A673 (cell line): Measurements from ENCODE around the gene LENG1. TPM values are rescaled to one million over a fixed set of nuclear protein-coding genes. Genes with fewer than 3 reads are reported as not detected.

Experiments
- BruUV-seq: library from RNA; stranded (reverse); fragments of 400-500 nt; replicated peaks from 2 replicates; lab custom pipeline; 2021; lab: Mats Ljungman, UMichigan
- CTCF ChIA-PET: fragments of 300-600 bp; sonication (Branson Sonifier 250); formaldehyde crosslinking; loops from one replicate; lab custom pipeline; 2022; ENCODE audit warnings: antibody characterized with exemption; lab: Charles Lee
- POLR2A ChIA-PET: fragments of 300-600 bp; sonication (Branson Sonifier 250); formaldehyde crosslinking; loops from one replicate; lab custom pipeline; 2022; ENCODE audit warnings: antibody characterized with exemption; ENCODE audit not compliant: low non-redundant PET; lab: Charles Lee
- DNase-seq: peaks from one replicate; pipeline ENCODE4 v3.0.0-alpha.2; 2015; ENCODE audit warnings: low spot score
- H3K27ac ChIP-seq: fragments of 200-600 bp; sonication (generic); 2 replicates; pipeline ENCODE4 v1.5.1; 2016; ENCODE audit warnings: mixed run types, low read depth, mild to moderate bottlenecking, mixed read lengths, antibody characterized with exemption, low read length; ENCODE audit not compliant: poor library complexity, severe bottlenecking
- H3K27me3 ChIP-seq: fragments of 200-600 bp; sonication (generic); replicated peaks from 2 replicates; pipeline ENCODE4 v1.6.1; 2017; ENCODE audit warnings: mixed run types, low read depth, mild to moderate bottlenecking, mixed read lengths, antibody characterized with exemption, low read length; ENCODE audit not compliant: insufficient read depth, poor library complexity
- H3K36me3 ChIP-seq: fragments of 200-600 bp; sonication (generic); 2 replicates; pipeline ENCODE4 v1.6.1; 2016; ENCODE audit warnings: mixed run types, mild to moderate bottlenecking, mixed read lengths, antibody characterized with exemption, low read length; ENCODE audit not compliant: insufficient read depth, poor library complexity, severe bottlenecking
- H3K4me1 ChIP-seq: fragments of 200-600 bp; sonication (generic); 2 replicates; pipeline ENCODE4 v1.6.1; 2017; ENCODE audit warnings: mixed run types, mild to moderate bottlenecking, mixed read lengths, antibody characterized with exemption, low read length; ENCODE audit not compliant: insufficient read depth, poor library complexity, severe bottlenecking
- H3K4me3 ChIP-seq: fragments of 200-600 bp; sonication (generic); 2 replicates; pipeline ENCODE4 v1.5.1; 2016; ENCODE audit warnings: low read depth, mixed run types, mild to moderate bottlenecking, mixed read lengths, low read length; ENCODE audit not compliant: poor library complexity, severe bottlenecking
- H3K9me3 ChIP-seq: fragments of 200-600 bp; sonication (generic); 2 replicates; pipeline ENCODE4 v1.6.1; 2016; ENCODE audit warnings: mixed run types, low read depth, mild to moderate bottlenecking, mixed read lengths, antibody characterized with exemption, low read length; ENCODE audit not compliant: poor library complexity, severe bottlenecking
- CTCF ChIP-seq: fragments of 300-800, 200-600 bp; sonication (generic); conservative IDR thresholded peaks from 2 replicates; pipeline ENCODE4 v1.5.1; 2017; ENCODE audit warnings: low read depth, mild to moderate bottlenecking, antibody characterized with exemption, low read length, moderate library complexity, mixed read lengths
- EZH2 ChIP-seq: fragments of 200-600 bp; sonication (generic); IDR thresholded peaks from 2 replicates; pipeline ENCODE4 v1.6.1; 2017; ENCODE audit warnings: borderline replicate concordance, low read depth, mild to moderate bottlenecking, mixed read lengths, antibody characterized with exemption, low read length; ENCODE audit not compliant: poor library complexity, severe bottlenecking
- intact Hi-C: fragments of 100-400 bp; cut with micrococcal nuclease; formaldehyde crosslinking; loops from one replicate; pipeline ENCODE4 v1.10.0; 2022; ENCODE audit not compliant: unreplicated experiment
- total RNA-seq: library from RNA; stranded (reverse); gene quantifications from 2 replicates; pipeline ENCODE4 v1.2.3, GENCODE V29; 2021

The LENG1 gene
- total RNA-seq, 1 experiment from 2014 or later: 9.7 TPM

- H3K36me3 ChIP-seq: peaks cover 74% of the 10 kb centered on the region
- ChIA-PET CTCF (no interaction called here), POLR2A (interaction anchor here (1.6 kb wide), 1 partner anchor 17 kb away, joined by 6 read pairs; the partner anchor contains the start of gene MBOAT7)
- no peak for DNase-seq
- TF ChIP-seq EZH2: no peak
- TF ChIP-seq CTCF: no peak
- BruUV-seq: no TSS peak
- no peaks in the 10 kb centered on the region for H3K27me3 ChIP-seq
- H3K4me1 ChIP-seq: peaks cover 57% of the 10 kb centered on the region
- H3K9me3 ChIP-seq: no peaks in the 10 kb centered on the region
- H3K27ac ChIP-seq: peak overlapping the region; percentile 21
- intact Hi-C loops: no loop called here
- no peak overlapping the region for H3K4me3 ChIP-seq
These were observed 46.7 kb upstream of the LENG1 start for GRCh38 chr19:54206030-54206830.

- CTCF ChIA-PET: no interaction called here
- no peak for DNase-seq
- BruUV-seq: no TSS peak
- Histone ChIP-seq H3K9me3 (no peaks in the 10 kb centered on the region), H3K4me1 (peaks cover 52% of the 10 kb centered on the region), H3K4me3 (peak overlapping the region; percentile 90), H3K36me3 (peaks cover 77% of the 10 kb centered on the region), H3K27me3 (no peaks in the 10 kb centered on the region), H3K27ac (peak overlapping the region; percentile 57)
- intact Hi-C loops: no loop called here
- POLR2A ChIA-PET: interaction anchor here (0.6 to 0.8 kb wide), 2 partner anchors 9 to 68 kb away, joined by 3 read pairs; no protein-coding TSS in a partner anchor
- no peak for TF ChIP-seq CTCF
- TF ChIP-seq EZH2: no peak
These were observed 45.4 kb upstream of the LENG1 start for GRCh38 chr19:54204767-54205468.

- CTCF ChIA-PET: no interaction called here
- TF ChIP-seq EZH2 (no peak), CTCF (no peak)
- H3K9me3 ChIP-seq: no peaks in the 10 kb centered on the region
- no TSS peak for BruUV-seq
- POLR2A ChIA-PET: interaction anchor here (1.4 kb wide), 1 partner anchor 66 kb away, joined by 3 read pairs; the partner anchor contains the start of gene CNOT3
- intact Hi-C loops: no loop called here
- peak overlapping the region; percentile 15 for H3K27ac ChIP-seq
- peaks cover 36% of the 10 kb centered on the region for H3K4me1 ChIP-seq
- H3K36me3 ChIP-seq: peaks cover 72% of the 10 kb centered on the region
- DNase-seq: no peak
- H3K4me3 ChIP-seq: peak overlapping the region; percentile 90
- no peaks in the 10 kb centered on the region for H3K27me3 ChIP-seq
These were observed 43.7 kb upstream of the LENG1 start for GRCh38 chr19:54203151-54203611.
